ELF-1 (cell line): ENCODE results near the gene FKBP5.
"Not testable (repeated sequence)": the region's sequence is repeated elsewhere in the genome, so short reads cannot be mapped to it uniquely, and the experiment has no call there.

Experiments
- DNase-seq: peaks from one replicate; pipeline ENCODE4 v3.0.0-alpha.2; 2016; ENCODE audit warnings: low read depth, low spot score

FKBP5 gene

DNA sequence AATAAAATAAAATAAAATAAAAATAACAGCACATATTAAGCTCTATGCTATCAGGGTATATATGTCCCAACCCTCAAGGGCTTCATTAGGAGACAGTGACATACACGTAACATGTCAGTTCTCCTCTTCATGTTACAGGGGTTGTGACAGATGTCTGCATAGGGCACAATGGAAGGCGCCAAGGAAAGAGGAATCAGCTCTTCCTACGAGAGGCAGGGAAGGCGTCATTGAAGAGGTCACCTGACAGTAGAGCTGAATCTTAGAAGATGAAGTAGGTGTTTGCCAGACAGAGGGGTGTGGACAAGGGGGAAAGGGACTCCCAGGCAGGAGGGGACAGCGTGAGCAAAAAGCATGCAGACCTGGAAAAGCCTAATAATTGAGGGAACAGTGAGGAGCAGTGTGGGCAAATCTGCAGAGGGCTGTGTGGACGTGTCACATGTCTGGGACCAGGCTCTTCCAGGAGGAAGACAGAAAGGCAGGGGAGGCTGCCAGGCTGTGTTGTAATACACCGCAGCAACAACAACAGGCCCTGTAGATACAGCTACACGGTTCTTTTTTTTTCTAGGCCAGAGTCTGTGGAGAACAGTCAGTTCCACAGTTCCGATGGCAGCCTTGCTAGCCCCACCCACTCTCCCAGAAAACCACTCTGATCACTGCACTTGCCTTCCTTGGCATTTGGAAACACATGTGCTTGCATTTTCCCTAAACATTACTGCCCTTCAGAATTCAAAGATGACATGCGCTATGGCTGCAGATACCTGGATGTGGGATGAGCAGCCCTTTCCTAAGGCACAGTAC, 2.5 kb upstream of the FKBP5 start:
- DNase-seq = no peak

DNA sequence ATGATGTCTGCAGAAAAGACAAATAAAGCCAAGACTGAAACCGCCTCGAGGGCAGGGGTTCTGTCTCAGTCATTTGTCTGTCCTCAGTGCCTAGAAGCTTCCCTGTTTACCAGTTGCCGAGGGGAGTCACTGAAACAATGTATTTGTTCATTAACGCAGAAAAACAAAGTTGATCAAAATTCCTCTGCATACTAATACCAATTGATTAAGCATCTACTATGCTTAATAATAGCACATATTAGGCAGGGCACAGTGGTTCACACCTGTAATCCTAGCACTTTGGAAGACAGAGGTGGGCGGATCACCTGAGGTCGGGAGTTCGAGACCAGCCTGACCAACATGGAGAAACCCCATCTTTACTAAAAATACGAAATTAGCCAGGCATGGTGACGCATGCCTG, 1.8 kb upstream of the FKBP5 start:
- DNase-seq = no peak

DNA sequence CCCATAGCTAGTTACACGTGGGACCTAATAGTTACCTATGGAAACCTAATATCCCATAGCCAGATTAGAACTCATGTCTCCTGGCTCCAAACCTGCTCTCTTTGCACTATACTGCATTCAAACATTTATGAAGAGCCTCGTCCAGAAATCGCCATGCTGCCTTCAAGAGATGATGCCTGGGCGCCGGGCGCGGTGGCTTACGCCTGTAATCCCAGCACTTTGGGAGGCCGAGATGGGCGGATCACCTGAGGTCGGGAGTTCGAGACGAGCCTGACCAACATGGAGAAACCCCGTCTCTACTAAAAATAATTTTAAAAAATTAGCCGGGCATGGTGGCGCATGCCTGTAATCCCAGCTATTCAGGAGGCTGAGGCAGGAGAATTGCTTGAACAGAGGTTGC, 1.3 kb upstream of the FKBP5 start:
- not testable (repeated sequence) for DNase-seq

DNA sequence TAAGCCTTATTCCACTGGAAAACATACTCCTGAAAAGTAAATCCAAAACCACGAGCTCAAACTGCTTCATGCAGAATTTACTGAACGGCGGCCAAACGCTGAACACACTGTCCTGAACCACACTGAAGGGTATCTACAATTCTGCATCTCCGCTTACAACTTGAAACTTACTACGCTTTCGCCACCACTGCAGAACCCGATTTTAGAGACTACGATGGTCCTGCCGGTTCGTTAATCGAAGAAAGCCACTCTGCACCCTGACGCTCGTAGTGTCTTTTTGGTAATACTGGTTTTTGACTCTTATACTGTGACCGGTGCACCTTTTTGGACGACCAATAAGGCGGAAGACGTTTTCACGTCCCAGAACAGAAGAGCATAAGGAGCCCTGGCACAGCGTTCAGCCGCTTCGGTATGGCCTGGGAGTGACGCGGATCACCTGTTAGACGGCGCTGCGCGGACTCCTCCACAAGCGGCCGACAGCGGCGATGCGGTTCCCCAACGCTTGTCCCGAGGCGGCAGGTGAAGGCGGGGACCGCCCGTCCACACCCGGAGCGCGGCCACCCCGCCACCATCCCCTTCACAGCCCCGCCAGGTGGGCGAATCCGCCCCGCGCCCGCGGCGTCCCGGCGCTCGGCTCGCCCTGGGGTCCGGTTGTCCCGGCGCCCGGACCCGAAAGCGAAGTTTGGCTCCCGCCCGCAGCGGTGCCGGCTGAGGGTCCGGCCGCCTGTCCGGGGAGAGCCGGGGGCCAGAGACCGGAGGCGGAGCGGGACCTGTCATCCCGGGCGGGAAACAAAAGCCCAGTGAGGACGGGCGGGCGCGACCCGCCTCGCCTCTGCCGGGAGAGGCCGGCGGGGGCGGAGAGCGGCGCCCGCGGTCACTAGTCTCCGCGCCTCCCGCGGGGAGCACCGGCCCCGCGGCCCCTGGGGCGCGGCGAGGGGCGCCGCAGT, 784 bp downstream of the FKBP5 start:
- DNase-seq = peak; percentile 75

DNA sequence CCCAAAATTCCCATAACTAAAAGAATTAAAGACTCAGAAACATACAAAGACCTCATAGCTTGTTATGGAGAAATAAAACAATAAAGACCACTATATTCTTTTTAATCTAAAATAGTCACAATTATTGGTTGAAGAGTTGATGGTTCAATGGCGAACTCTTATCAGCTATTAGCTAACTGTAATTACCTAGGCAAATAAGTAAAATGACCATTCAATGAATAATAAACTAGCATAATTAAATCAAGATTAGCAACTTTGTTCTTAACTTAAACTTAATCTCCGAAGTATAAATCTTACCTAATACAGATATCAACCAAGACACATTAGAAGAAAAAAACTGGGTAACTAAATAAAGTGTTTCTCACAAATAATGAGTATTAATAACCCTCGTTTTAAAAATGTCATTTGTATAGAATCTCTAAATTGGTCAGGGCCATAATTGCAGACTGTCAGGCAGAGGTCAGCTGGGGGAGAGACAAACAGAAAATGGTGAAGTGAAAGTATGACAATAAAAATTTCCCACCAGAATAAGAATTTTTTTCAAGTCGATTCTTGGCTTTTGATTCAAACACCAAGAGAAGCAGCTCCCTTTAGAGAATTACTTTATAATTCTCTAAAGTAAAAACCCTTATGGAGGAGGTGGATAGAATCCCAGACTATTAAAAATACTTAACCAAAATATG, 1.7 kb downstream of the FKBP5 start:
- no peak for DNase-seq

DNA sequence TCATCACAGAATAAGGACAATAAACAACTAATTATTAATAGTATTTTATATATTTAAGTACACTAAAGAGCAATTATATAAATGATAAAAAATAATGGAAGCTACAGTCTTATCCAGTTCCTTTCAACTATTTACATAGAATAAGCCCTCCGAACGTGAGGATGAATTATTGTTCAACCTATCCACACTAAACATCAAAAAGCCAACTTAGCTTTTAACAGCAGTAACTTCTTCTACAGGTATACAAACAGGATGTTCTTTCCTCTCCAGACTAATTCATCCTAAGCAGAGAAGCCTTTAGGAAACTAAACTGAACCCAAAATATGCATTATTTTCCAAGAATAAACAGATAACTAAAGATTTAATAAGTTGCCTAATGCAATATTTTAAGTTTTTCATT, 2.3 kb downstream of the FKBP5 start:
- no peak for DNase-seq

DNA sequence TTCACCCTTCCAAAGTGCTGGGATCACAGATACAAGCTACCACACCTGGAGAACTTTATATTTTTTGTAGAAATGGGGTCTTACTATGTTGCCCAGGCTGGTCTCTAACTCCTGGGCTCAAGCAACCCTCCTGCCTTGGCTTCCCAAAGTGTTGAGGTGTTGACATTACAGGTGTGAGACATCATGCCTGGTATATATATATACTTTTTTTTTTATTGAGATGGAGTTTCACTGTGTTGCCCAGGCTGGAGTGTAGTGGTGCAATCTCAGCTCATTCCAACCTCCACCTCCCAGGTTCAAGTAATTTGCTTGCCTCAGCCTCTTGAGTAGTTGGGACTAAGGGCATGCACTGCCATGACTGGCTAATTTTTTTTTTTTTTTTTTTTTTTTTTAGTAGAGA, 5.4 kb downstream of the FKBP5 start:
- DNase-seq = no peak

DNA sequence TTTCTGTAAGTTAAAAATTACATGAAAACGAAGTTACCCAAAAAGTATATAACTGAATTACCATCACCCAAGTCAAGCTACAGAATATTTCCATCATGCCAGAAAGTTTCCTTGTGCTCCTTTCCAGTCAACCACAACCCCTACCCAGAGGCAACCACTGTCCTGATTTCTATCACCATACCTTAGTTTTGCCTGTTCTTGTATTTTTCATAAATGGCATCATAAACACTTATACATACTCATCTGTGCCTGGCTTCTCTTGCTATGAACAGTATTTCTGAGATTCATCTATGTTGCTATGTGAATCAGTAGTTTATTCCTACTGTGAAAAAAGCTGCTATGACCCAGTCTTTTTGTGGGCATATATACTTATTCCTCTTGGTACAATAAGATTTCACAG, 7.4 kb downstream of the FKBP5 start:
- no peak for DNase-seq

DNA sequence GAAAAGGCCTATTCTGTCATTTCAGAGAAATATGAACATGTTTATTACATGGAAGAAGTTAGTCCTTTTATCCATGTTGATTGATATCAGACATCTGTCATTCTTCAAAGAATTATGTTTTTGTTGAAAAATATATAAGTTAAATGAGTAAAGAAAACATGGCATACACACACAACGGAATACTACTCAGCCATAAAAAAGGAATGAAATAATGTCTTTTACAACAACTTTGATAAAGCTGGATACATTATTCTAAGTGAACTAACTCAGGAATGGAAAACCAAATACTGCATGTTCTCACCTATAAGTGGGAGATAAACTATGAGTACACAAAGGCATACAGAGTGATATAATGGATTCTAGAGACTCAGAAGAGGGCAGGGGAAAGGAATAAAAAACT, 9.3 kb downstream of the FKBP5 start:
- DNase-seq = no peak

DNA sequence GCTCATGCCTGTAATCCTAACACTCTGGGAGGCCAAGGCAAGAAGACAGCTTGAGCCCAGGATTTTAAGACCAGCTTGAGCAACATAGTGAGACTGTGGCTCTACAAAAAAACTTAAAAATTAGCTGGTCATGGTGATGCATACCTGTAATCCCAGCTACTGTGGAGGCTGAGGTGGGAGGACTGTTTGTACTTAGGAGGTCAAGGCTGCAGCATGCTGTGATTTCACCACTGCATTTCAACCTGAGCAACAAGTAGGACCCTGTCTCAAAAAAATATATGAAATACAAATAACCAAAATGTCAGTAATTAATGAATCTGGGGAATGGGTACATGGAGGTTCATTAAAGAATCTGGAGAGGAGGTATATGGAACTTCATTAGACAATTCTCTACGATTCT, 9.9 kb downstream of the FKBP5 start:
- no peak for DNase-seq

DNA sequence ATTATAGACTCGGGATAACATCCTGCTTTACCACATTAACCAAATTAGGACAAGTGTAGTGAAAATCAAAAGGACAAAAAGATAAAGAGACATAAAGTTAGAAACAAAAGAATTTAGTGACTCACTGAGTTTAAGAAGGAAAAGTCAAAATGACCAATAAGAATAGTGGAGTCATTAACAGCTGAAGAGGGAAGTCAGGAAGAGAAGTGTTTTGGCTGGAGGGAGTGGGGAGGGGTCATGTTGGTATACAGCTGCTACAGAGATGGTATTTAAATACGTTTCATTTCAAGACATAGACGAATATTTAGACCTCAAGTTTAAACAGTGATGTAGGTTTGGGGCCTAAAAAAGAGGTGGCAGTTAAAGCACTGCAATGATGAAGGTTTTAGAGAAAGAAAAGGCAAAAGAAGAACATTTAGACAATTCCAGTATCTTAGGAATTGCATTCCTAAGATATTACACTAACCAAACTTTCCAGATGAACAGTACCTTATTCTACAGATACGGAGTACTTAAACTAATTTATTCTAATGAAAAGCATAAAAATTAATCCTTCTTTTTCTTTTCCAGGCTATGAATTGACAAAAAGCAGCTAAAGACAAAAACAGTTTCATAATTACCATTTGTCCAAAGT, 10.6 kb downstream of the FKBP5 start:
- DNase-seq = no peak

DNA sequence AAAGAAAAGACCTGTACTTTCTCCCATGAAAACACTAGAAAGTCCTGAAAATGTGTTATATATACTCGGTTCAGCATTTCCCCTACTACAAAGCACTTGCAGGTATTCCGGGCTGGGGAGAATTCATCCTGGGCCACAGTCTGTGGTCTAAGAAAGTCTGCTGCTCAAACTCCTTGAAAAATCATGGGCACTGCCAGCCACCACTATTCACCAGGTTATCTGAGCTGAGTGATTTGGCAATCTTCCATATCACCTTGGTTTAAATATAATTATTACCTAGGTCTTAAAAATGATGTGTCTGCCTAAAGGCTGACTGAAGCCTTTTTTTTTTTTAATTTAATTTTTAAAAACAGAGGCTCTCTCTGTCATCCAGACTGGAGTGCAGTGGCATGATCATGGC, 11.3 kb downstream of the FKBP5 start:
- DNase-seq = no peak

DNA sequence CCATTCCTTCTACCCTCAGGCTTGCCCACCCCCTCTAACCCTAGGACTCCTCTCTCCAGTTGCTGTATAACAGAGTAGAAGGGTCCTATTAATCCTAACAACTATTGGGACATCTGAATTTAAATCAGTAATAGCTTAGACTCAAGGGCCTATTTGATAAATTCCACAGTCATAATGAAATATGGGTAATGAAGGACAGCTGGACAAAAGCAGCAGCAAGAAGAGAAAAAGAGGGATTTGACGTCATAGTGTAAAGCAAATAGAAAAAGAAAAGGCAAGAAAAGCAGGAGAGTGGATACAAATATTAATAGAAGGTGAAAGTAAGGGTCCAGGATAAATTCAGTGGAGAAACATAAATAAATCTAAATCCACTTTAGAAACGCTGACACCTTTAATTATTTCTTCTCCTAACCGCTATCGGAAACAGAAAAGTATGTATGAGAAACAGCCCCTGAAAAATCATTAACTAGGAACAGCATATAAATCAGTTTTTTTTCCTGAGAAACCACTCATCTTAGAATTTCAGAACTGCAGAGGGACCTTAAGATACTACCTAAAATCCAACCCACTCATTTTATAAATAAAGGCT, 12.8 kb downstream of the FKBP5 start:
- no peak for DNase-seq

DNA sequence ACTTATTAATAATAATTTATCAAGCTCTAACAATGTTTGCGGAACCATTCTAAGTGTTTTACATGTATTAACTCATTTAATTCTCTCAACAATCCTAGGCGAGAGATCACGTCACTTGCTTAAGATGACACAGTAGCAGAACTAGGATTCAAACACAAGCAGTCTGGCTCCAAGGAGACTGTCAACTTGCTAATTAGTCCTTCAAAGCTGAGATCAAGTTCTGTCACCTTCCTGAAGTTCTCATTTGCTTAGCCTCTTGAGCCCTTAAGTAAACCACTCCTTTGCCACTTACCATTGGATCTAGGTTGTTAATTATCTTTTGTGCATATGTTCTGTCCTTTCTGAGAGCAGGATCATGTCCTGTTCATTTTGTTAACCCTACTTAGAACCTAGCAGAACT, 14.1 kb downstream of the FKBP5 start:
- DNase-seq = no peak

DNA sequence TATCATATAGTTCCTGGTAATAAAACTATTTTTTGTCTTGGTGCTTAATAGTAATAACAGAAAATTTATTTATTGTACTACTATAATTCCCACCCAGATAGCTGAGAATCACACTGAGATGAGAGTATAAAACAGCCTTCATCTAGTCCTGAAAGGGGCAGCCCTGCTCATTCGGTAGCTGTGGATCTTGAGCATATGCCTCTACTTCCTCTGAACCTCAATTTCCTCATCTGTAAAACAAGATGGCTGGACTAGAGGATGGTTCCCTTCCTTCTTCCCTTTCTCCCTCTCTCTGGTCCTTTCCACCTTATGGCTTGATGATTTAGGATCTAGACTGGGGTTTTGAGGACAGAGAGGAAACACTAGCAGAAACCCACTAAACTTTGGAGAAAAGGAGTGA, 15.0 kb downstream of the FKBP5 start:
- no peak for DNase-seq

DNA sequence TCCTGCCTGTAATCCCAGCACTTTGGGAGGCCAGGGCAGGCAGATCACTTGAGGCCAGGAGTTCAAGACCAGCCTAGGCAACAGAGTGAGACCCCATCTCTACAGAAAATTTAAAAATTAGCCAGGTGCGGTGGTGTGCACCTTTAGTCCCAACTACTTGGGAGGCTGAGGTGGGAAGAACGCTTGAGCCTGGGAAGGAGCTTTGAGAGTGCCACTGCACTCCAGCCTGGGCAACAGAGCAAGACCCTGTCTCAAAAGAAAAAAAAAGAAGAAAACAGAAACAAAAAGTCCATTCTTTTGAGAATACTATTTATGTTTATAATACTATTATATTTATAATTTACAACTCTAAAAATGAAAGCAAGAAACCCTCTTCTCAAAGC, 15.4 kb downstream of the FKBP5 start:
- not testable (repeated sequence) for DNase-seq

DNA sequence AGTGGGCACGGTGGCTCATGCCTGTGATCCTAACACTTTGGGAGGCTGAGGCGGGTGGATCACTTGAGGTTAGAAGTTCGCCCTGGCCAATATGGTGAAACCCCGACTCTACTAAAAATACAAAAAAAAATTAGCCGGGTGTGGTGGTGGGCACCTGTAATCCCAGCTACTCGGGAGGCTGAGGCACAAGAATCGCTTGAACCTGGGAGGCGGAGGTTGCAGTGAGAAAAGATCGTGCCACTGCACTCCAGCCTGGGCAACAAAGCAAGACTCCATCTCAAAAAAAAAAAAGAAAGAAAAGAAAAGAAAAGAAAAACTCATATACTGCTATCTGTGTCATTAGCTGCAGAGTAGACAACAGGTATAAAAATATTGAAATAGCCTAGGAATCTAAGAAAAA, 18.3 kb downstream of the FKBP5 start:
- not testable (repeated sequence) for DNase-seq

DNA sequence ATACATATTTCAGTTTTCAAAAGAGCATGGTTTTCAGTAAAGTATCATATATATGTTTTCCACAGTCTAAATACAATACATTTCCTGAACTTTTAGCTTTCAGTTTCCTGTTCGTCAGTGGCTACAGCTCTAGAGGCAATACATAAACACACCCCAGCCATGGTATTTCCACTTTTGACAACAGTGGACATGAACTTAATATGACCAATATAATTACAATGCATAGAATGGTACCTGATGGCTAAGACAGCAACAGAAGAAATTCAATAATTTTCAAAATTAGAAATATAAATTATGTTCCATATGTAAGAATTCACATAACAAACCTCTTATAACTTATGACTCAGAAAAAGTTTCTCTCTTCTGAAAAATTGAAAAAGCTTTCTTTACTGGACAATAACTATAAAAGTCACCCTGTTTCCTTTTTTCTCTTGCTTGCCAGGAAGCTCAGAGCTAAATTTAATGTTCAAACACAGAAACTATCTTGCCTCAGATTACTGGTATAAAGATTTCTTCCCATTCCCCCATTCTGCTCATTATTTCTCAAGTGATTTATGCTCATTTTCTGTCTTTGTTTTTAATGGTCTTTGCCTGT, 19.2 kb downstream of the FKBP5 start:
- DNase-seq = no peak

DNA sequence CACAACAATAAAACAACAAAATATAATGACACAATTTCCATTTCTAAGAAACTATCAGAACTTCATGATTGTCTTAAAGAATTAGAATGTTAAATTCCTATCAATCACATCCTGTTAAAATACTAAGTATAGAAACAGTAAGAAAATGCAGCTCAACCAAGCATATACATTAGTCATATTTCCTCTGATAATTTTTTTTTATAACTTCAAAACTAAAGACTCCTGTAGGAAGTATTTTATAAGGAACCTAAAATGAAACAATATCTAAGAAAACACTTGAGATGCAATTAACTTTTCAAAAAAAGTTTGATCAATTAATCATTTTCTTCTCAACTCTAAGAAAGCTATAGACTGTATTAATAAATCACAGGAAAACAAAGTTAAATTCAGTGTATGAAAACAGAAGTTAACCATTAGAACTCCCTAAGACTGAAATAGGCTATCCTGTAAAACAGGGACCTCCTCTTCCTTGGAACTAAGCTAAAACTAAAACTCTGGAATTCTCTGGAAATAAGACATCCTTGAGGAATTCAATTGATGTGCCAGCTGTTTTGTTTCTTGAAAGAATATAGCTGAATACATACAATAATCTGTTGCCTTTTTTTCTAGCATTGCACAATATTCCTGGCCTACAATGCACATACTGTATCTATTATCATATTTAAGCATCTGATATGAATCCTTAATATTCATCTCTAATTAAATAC, 19.8 kb downstream of the FKBP5 start:
- DNase-seq = no peak

DNA sequence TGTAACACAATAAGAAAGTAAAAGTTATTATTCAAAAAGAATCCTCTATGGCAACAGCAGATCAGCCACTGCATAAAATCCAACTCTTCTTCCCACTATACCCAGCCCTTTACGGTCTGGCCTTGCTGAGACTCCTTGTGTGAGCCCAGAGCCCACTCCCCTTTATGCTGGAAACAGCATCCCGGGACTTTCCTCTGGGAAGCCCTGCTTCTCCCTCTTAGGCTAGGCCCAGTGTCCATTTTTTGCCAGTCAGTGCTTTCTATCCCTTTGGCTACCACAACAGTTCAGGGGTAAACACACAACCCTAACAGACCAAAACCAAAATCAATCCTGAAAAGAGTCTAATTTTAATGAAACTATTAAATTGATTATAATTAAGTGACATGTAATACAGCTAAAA, 20.6 kb downstream of the FKBP5 start:
- DNase-seq = no peak
